Measurements from ENCODE around the gene CALHM4.

- TF ChIP-seq POLR2AphosphoS5 (IDR thresholded peaks at IDR 0.05) (no peak), CTCF (IDR thresholded peaks at IDR 0.05) (no peak), POLR2A (IDR thresholded peaks at IDR 0.05; ENCODE audit: low read depth) (no peak), EP300 (IDR thresholded peaks at IDR 0.05) (no peak)
These were observed 10.4 kb upstream of the CALHM4 start for GRCh38 chr6:116543149-116543548.

Data from esophagus muscularis mucosa (tissue), 4 donors.